ENCODE results near the gene CRIP3.
A peak's percentile ranks its signal among the peaks of the same experiment; 100 is the strongest.

DNA sequence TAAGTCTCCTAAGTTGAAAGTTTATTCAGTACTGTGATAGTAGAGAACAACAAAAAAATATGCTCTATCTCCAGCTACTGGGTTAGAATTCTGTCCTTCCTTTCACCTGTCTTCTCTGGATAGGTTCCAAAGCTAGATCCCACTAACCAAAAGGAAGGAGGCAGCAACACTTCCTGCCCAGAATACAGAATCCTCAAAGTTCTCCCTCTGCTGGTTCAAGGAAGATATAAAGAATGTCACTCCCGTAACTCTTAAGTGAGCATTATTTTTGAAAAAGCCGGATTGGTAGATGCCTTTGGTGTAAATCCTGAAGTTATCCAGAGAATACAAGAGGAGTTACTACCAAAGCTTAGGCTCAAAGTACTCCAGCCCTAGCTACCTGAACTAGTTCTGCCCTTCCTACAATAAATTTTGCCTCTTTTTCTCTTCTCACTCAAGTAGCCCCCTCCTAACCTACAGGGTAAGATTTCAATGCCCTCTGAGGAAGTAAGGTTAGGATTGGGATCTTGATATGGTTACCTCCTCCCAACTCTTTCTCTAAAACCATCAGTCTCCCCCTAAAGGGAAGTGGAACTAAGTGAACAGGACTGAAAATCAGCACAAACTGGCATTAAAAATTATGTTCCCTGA, 26.0 kb upstream of the CRIP3 start:
- TF ChIP-seq, protein P1, sequence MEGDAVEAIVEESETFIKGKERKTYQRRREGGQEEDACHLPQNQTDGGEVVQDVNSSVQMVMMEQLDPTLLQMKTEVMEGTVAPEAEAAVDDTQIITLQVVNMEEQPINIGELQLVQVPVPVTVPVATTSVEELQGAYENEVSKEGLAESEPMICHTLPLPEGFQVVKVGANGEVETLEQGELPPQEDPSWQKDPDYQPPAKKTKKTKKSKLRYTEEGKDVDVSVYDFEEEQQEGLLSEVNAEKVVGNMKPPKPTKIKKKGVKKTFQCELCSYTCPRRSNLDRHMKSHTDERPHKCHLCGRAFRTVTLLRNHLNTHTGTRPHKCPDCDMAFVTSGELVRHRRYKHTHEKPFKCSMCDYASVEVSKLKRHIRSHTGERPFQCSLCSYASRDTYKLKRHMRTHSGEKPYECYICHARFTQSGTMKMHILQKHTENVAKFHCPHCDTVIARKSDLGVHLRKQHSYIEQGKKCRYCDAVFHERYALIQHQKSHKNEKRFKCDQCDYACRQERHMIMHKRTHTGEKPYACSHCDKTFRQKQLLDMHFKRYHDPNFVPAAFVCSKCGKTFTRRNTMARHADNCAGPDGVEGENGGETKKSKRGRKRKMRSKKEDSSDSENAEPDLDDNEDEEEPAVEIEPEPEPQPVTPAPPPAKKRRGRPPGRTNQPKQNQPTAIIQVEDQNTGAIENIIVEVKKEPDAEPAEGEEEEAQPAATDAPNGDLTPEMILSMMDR (conservative IDR thresholded peaks at IDR 0.05; ENCODE audit: low read length) = peak; percentile 67
- no peak for TF ChIP-seq EZH2phosphoT487 (IDR thresholded peaks at IDR 0.05; ENCODE audit: borderline replicate concordance)
